ENCODE data around the gene BPIFB2.

Gene BPIFB2

GRCh38 chr20:33072362-33072761 lies 64.9 kb downstream of the BPIFB2 start:
- Histone ChIP-seq H3K79me2 (ENCODE audit: insufficient read depth, low read depth) (no peaks in the 10 kb centered on the region), H3K4me1 (ENCODE audit: low read depth, poor library complexity, severe bottlenecking) (no peaks in the 10 kb centered on the region), H3K27me3 (ENCODE audit: insufficient read depth, low read depth) (peaks cover 26% of the 10 kb centered on the region), H3K36me3 (ENCODE audit: insufficient read depth) (no peaks in the 10 kb centered on the region), H4K20me1 (ENCODE audit: insufficient read depth) (no peaks in the 10 kb centered on the region), H3K4me3 (IDR thresholded peaks at IDR 0.05; ENCODE audit: insufficient read depth, low read depth, low read length) (no peak overlapping the region), H3K4me2 (no peak overlapping the region), H3K9ac (no peak overlapping the region), H2AFZ (ENCODE audit: low read depth) (no peak overlapping the region), H3K27ac (no peak overlapping the region)
- no peak for TF ChIP-seq CTCF (conservative IDR thresholded peaks at IDR 0.05; ENCODE audit: low read depth, low read length)

- TF ChIP-seq CTCF (conservative IDR thresholded peaks at IDR 0.05; ENCODE audit: low read depth, low read length): no peak
- Histone ChIP-seq H3K36me3 (ENCODE audit: insufficient read depth) (no peaks in the 10 kb centered on the region), H3K4me1 (ENCODE audit: low read depth, poor library complexity, severe bottlenecking) (no peaks in the 10 kb centered on the region), H2AFZ (ENCODE audit: low read depth) (no peak overlapping the region), H3K27ac (no peak overlapping the region), H4K20me1 (ENCODE audit: insufficient read depth) (no peaks in the 10 kb centered on the region), H3K27me3 (ENCODE audit: insufficient read depth, low read depth) (peaks cover 26% of the 10 kb centered on the region), H3K79me2 (ENCODE audit: insufficient read depth, low read depth) (no peaks in the 10 kb centered on the region), H3K9ac (no peak overlapping the region), H3K4me3 (IDR thresholded peaks at IDR 0.05; ENCODE audit: insufficient read depth, low read depth, low read length) (no peak overlapping the region), H3K4me2 (no peak overlapping the region)
These were observed 65.3 kb downstream of the BPIFB2 start for GRCh38 chr20:33072813-33073212.

Measured in KMS-11 (cell line).